Measurements from ENCODE around the gene GPC1.
A peak's percentile ranks its signal among the peaks of the same experiment; 100 is the strongest.

The GPC1 gene

GRCh38 chr2:240431661-240432424, 3.6 kb upstream of the GPC1 start:
- no peak for TF ChIP-seq CTCF (IDR thresholded peaks at IDR 0.05)
- Histone ChIP-seq H3K27ac (no peak overlapping the region), H3K4me3 (no peak overlapping the region)
- DNase-seq (ENCODE audit: low spot score) = peak; percentile 67

- DNase-seq (ENCODE audit: low spot score) = peak; percentile 46
- TF ChIP-seq CTCF (IDR thresholded peaks at IDR 0.05) = no peak
- H3K4me3 ChIP-seq = no peak overlapping the region
Measured at GRCh38 chr2:240432430-240432819, 3.0 kb upstream of the GPC1 start.

GRCh38 chr2:240432820-240433801, 2.4 kb upstream of the GPC1 start:
- Histone ChIP-seq H3K4me3 (no peak overlapping the region), H3K27ac (peak overlapping the region; percentile 81 to 96)
- TF ChIP-seq CTCF (IDR thresholded peaks at IDR 0.05) = no peak
- peak; percentile 72 for DNase-seq (ENCODE audit: low spot score)

More at GRCh38 chr2:240432430-240432819, 3.0 kb upstream of the GPC1 start:
- no peak overlapping the region for H3K27ac ChIP-seq

- TF ChIP-seq CTCF (IDR thresholded peaks at IDR 0.05) = no peak
Measured at GRCh38 chr2:240433973-240434727, 1.3 kb upstream of the GPC1 start.

GRCh38 chr2:240434728-240435456, 571 bp upstream of the GPC1 start:
- no peak for TF ChIP-seq CTCF (IDR thresholded peaks at IDR 0.05)
- Histone ChIP-seq H3K27ac (peak overlapping the region; percentile 81 to 96), H3K4me3 (peak overlapping the region; percentile 95)
- peak; percentile 91 for DNase-seq (ENCODE audit: low spot score)

More at GRCh38 chr2:240433973-240434727, 1.3 kb upstream of the GPC1 start:
- Histone ChIP-seq H3K4me3 (peak overlapping the region; percentile 95), H3K27ac (peak overlapping the region; percentile 81 to 96)
- DNase-seq (ENCODE audit: low spot score) = peak; percentile 86

Data from coronary artery (tissue), 2 donors.